ENCODE measurements around the gene RPL13. TPM values are rescaled to one million over a fixed set of nuclear protein-coding genes. Genes with fewer than 3 reads are reported as not detected.

Gene RPL13
- total and polyA plus RNA-seq, 2 of the 13 experiments (the other 11 are each of a cell fraction or from before 2014, with no cell fraction given) = 2,988 to 4,411 TPM

GRCh38 chr16:89545044-89545830 is 15.2 kb upstream of the RPL13 start (continued):
- TF ChIP-seq SETDB1 (CRISPR knock-in tag; IDR thresholded peaks at IDR 0.05; ENCODE audit: borderline replicate concordance) (no peak), RXRA (CRISPR knock-in tag; IDR thresholded peaks at IDR 0.05) (no peak; the same call in 1 of the 2 replicates), DPF2 (CRISPR knock-in tag; IDR thresholded peaks at IDR 0.05; ENCODE audit: borderline replicate concordance, low read depth) (peak; percentile 72; the same call in 1 of the 2 replicates), THYN1 (CRISPR knock-in tag; IDR thresholded peaks at IDR 0.05; ENCODE audit: borderline replicate concordance, low read depth) (no peak), ZNF879 (CRISPR knock-in tag; IDR thresholded peaks at IDR 0.05) (no peak), ZNF234 (CRISPR knock-in tag; conservative IDR thresholded peaks at IDR 0.05) (no peak), ZNF678 (CRISPR knock-in tag; IDR thresholded peaks at IDR 0.05) (no peak), ZBTB7B (CRISPR knock-in tag; IDR thresholded peaks at IDR 0.05) (peak; percentile 51; the same call in 1 of the 2 replicates), ZNF281 (CRISPR knock-in tag; IDR thresholded peaks at IDR 0.05; ENCODE audit: borderline replicate concordance) (no peak), ISX (CRISPR knock-in tag; conservative IDR thresholded peaks at IDR 0.05) (no peak), SRSF9 (IDR thresholded peaks at IDR 0.05; ENCODE audit: borderline replicate concordance, insufficient read depth, low read depth, low read length, poor library complexity, severe bottlenecking) (no peak), ZNF460 (CRISPR knock-in tag; IDR thresholded peaks at IDR 0.05; ENCODE audit: borderline replicate concordance) (no peak), HDAC1 (CRISPR knock-in tag; IDR thresholded peaks at IDR 0.05) (peak; percentile 80; the same call in 1 of the 2 replicates), ZNF770 (CRISPR knock-in tag; IDR thresholded peaks at IDR 0.05) (no peak), ZKSCAN8 (CRISPR knock-in tag; IDR thresholded peaks at IDR 0.05; ENCODE audit: borderline replicate concordance) (no peak), ZNF484 (CRISPR knock-in tag; IDR thresholded peaks at IDR 0.05; ENCODE audit: borderline replicate concordance, low read depth) (no peak), KDM6A (CRISPR knock-in tag; IDR thresholded peaks at IDR 0.05; ENCODE audit: low read depth) (peak; percentile 54; the same call in 1 of the 2 replicates), HOXA7 (CRISPR knock-in tag; IDR thresholded peaks at IDR 0.05) (no peak), ZNF530 (CRISPR knock-in tag; IDR thresholded peaks at IDR 0.05; ENCODE audit: low read depth) (no peak)
- TF ChIP-seq, protein P1, sequence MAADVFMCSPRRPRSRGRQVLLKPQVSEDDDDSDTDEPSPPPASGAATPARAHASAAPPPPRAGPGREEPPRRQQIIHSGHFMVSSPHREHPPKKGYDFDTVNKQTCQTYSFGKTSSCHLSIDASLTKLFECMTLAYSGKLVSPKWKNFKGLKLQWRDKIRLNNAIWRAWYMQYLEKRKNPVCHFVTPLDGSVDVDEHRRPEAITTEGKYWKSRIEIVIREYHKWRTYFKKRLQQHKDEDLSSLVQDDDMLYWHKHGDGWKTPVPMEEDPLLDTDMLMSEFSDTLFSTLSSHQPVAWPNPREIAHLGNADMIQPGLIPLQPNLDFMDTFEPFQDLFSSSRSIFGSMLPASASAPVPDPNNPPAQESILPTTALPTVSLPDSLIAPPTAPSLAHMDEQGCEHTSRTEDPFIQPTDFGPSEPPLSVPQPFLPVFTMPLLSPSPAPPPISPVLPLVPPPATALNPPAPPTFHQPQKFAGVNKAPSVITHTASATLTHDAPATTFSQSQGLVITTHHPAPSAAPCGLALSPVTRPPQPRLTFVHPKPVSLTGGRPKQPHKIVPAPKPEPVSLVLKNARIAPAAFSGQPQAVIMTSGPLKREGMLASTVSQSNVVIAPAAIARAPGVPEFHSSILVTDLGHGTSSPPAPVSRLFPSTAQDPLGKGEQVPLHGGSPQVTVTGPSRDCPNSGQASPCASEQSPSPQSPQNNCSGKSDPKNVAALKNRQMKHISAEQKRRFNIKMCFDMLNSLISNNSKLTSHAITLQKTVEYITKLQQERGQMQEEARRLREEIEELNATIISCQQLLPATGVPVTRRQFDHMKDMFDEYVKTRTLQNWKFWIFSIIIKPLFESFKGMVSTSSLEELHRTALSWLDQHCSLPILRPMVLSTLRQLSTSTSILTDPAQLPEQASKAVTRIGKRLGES (CRISPR knock-in tag; IDR thresholded peaks at IDR 0.05; ENCODE audit: borderline replicate concordance) = no peak
- TF ChIP-seq, protein P2, sequence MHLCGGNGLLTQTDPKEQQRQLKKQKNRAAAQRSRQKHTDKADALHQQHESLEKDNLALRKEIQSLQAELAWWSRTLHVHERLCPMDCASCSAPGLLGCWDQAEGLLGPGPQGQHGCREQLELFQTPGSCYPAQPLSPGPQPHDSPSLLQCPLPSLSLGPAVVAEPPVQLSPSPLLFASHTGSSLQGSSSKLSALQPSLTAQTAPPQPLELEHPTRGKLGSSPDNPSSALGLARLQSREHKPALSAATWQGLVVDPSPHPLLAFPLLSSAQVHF (CRISPR knock-in tag; IDR thresholded peaks at IDR 0.05) = no peak
